GM12801 (cell line): Measurements from ENCODE around the gene AK1.

Experiments used
- TF ChIP-seq, protein P1 (sequence below): IDR thresholded peaks from one replicate; pipeline ENCODE4 v1.5.1; 2011; ENCODE audit warnings: control low read depth; ENCODE audit not compliant: insufficient read length; ENCODE audit errors: extremely low read depth

Gene AK1

DNA sequence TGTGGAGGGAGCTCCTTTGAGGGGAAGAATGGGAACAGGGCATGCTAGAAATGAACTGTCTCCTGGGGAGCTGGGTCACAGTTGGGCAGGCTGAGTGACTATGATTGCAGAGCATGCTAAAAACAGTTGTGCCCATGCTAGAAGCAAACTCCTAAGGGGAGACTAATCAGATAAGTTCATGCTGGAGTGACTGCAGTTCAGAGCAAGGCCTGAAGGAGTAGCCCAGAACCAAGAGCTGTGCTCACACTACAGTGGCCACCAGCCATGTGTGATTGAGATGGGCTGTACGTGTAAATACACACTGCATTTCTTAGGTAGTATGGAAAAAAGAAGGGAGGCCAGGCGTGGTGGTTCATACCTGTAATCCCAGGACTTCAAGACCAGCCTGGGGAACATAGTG lies 10.3 kb upstream of the AK1 start:
- TF ChIP-seq, protein P1, sequence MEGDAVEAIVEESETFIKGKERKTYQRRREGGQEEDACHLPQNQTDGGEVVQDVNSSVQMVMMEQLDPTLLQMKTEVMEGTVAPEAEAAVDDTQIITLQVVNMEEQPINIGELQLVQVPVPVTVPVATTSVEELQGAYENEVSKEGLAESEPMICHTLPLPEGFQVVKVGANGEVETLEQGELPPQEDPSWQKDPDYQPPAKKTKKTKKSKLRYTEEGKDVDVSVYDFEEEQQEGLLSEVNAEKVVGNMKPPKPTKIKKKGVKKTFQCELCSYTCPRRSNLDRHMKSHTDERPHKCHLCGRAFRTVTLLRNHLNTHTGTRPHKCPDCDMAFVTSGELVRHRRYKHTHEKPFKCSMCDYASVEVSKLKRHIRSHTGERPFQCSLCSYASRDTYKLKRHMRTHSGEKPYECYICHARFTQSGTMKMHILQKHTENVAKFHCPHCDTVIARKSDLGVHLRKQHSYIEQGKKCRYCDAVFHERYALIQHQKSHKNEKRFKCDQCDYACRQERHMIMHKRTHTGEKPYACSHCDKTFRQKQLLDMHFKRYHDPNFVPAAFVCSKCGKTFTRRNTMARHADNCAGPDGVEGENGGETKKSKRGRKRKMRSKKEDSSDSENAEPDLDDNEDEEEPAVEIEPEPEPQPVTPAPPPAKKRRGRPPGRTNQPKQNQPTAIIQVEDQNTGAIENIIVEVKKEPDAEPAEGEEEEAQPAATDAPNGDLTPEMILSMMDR = no peak

- TF ChIP-seq, protein P1 = no peak
Measured at GRCh38 chr9:127886401-127886972, 9.0 kb upstream of the AK1 start.

DNA sequence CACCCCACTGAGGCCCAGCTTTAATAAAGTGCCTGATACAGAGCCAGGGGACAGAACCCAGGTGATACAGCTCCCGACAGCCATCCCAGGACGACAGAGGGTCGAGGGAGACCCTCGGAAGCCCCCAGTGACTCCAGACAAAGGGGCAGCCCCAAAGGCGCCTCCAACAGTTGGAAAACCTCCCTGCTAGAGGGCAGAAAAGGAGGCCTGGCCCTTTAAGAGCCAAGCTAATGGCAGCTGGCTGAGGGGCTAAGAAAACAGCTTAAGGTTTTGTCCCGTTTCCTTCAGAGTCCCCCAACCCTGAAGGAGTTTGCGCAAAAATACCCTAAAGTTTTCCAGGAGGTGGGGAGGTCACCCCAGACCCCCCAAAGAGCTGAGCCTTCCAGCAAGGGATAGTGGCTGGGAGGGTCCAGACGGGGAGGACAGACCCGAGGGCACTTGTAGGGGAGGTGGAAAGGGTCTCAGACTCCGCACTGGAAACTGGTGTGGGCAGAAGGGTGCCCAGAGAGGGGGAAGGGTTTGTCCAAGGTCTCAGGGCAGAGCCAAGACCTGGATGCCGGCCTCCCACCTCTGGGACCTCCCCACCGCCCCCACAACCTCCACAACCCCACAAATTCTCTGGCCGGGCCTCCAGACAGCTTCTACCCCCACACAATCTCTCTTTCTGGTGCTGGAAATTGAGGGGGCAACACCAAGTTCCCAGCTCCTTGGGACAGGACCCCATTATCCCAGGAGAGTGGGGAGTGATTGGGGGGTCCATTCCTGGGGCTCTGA lies 8.2 kb upstream of the AK1 start:
- TF ChIP-seq, protein P1 = no peak

GRCh38 chr9:127884976-127885490 lies 7.6 kb upstream of the AK1 start:
- TF ChIP-seq, protein P1 = no peak

- TF ChIP-seq, protein P1 = no peak
Measured at GRCh38 chr9:127884427-127884911, 7.0 kb upstream of the AK1 start.

GRCh38 chr9:127883959-127884358 lies 6.5 kb upstream of the AK1 start:
- TF ChIP-seq, protein P1 = no peak

DNA sequence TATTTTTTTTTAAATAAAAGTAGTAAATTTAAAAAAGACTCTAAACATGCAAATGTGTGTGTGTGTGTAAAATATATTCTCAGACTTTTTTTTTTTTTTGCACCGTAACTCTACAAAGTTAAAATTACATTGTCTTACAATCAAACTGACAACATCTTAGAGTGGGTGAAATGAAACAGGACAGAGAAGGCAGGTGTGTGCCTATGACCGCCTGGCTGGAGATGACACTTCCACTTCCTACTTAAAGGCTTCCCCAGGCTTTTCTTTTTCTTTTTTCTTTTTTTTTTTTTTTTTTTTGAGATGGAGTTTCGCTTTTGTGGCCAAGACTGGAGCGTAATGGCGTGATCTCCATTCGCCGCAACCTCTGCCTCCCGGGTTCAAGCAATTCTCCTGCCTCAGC lies 2.7 kb upstream of the AK1 start:
- TF ChIP-seq, protein P1 = no peak
